GM23248 (cell line): ENCODE measurements around the gene CUX1. TPM values are rescaled to one million over a fixed set of nuclear protein-coding genes. Genes with fewer than 3 reads are reported as not detected.
"Not testable (repeated sequence)": the region's sequence is repeated elsewhere in the genome, so short reads cannot be mapped to it uniquely, and the experiment has no call there.

Experiments
- DNase-seq: peaks from one replicate; pipeline ENCODE4 v3.0.0-alpha.2; 2015
- H2AFZ ChIP-seq: fragments of 200-600 bp; sonication (generic); 2 replicates; pipeline ENCODE4 v1.6.1; 2016; ENCODE audit warnings: antibody characterized with exemption
- H3F3A ChIP-seq: fragments of 200-600 bp; sonication (generic); 2 replicates; pipeline ENCODE4 v1.6.1; 2016; ENCODE audit warnings: mild to moderate bottlenecking, antibody characterized with exemption, mixed run types; ENCODE audit not compliant: insufficient read depth
- H3K27ac ChIP-seq: fragments of 200-600 bp; sonication (generic); 2 replicates; pipeline ENCODE4 v1.5.1; 2016; ENCODE audit warnings: mild to moderate bottlenecking
- H3K27me3 ChIP-seq: fragments of 200-600 bp; sonication (generic); replicated peaks from 2 replicates; pipeline ENCODE4 v1.6.1; 2016; ENCODE audit warnings: mild to moderate bottlenecking; ENCODE audit not compliant: insufficient read depth
- H3K36me3 ChIP-seq: fragments of 200-600 bp; sonication (generic); 2 replicates; pipeline ENCODE4 v1.6.1; 2016; ENCODE audit warnings: low read depth, mild to moderate bottlenecking
- H3K4me1 ChIP-seq: fragments of 200-600 bp; sonication (generic); 2 replicates; pipeline ENCODE4 v1.6.1; 2016; ENCODE audit warnings: mild to moderate bottlenecking; ENCODE audit not compliant: insufficient read depth
- H3K4me2 ChIP-seq: fragments of 200-600 bp; sonication (generic); one replicate; pipeline ENCODE4 v1.6.1; 2016; ENCODE audit warnings: mild to moderate bottlenecking; ENCODE audit not compliant: unreplicated experiment
- H3K4me3 ChIP-seq: fragments of 200-600 bp; sonication (generic); 2 replicates; pipeline ENCODE4 v1.5.1; 2016; ENCODE audit warnings: mild to moderate bottlenecking
- H3K79me2 ChIP-seq: fragments of 200-600 bp; sonication (generic); 2 replicates; pipeline ENCODE4 v1.6.1; 2016; ENCODE audit warnings: mild to moderate bottlenecking; ENCODE audit not compliant: insufficient read depth
- H3K9ac ChIP-seq: fragments of 200-600 bp; sonication (generic); 2 replicates; pipeline ENCODE4 v1.6.1; 2016; ENCODE audit warnings: mild to moderate bottlenecking
- H3K9me2 ChIP-seq: fragments of 200-600 bp; sonication (generic); 2 replicates; pipeline ENCODE4 v1.6.1; 2016; ENCODE audit warnings: mixed run types, mild to moderate bottlenecking, moderate library complexity; ENCODE audit not compliant: insufficient read depth
- H3K9me3 ChIP-seq: fragments of 200-600 bp; sonication (generic); one replicate; pipeline ENCODE4 v1.6.1; 2017; ENCODE audit warnings: low read depth
- H4K20me1 ChIP-seq: fragments of 200-600 bp; sonication (generic); 2 replicates; pipeline ENCODE4 v1.6.0; 2016; ENCODE audit not compliant: insufficient read depth
- EZH2 ChIP-seq: fragments of 200-600 bp; sonication (generic); IDR thresholded peaks from 2 replicates; pipeline ENCODE4 v1.6.1; 2018; ENCODE audit warnings: antibody characterized with exemption, mild to moderate bottlenecking; ENCODE audit not compliant: insufficient read depth, poor library complexity, severe bottlenecking
- EZH2phosphoT487 ChIP-seq: fragments of 200-600 bp; sonication (generic); IDR thresholded peaks from 2 replicates; pipeline ENCODE4 v1.6.1; 2018; ENCODE audit warnings: antibody characterized with exemption, moderate library complexity, mild to moderate bottlenecking, low read depth; ENCODE audit not compliant: insufficient read depth
- WGBS, 2 experiments: methylation state at CpG; one replicate each; pipeline ENCODE4 v1.1.6; 2015 to 2017; ENCODE audit warnings: low lambda C conversion rate in 2 of 2, low coverage in 1 of 2; ENCODE audit errors: missing lambda C conversion rate in 2 of 2; 5-methylcytosine and 5-hydroxymethylcytosine counted together
- in situ Hi-C: fragments of 300-500 bp; cut with MboI; formaldehyde crosslinking; loops from 2 replicates; pipeline ENCODE4 v1.15.0; 2020
- polyA plus RNA-seq: library from polyadenylated mRNA; unstranded; fragments of >200 nt; fragmentation: Nextera tagmentation; extraction: Ambion mirVana; gene quantifications from 2 replicates; pipeline ENCODE4 v1.2.1, GENCODE V29; 2016
- total RNA-seq: library from RNA; depleted of rRNA; stranded (reverse); fragments of >200 nt; shearing (Covaris generic); gene quantifications from 2 replicates; pipeline ENCODE4 v1.2.3, GENCODE V29; 2014

Gene CUX1
- total and polyA plus RNA-seq, 2 experiments from 2014 or later: 30.2 to 34.9 TPM

DNA sequence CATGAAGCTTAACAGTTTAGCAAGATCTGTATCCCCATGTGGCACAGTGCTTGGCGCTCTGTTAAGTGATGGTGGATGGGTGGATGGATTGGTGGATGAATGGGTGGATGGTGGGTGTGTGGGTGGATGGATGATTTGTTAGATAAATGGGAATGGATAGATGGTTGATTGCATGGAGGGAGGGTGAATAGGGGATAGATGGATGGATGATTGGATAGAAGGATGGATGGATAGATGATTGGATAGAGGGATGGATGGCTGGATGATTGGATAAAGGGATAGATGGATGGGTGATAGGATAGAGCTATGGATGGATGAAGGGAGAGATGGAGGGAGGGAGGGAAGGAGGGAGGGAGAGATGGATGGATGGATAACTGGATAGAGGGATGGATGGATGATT is 229.7 kb downstream of the CUX1 start:
- H3K9me2 ChIP-seq: no peaks in the 10 kb centered on the region
- H2AFZ ChIP-seq: no peak overlapping the region
- no peak overlapping the region for H3K4me3 ChIP-seq
- TF ChIP-seq EZH2phosphoT487 (no peak), EZH2 (no peak)
- H3K9ac ChIP-seq: no peak overlapping the region
- WGBS, 2 experiments: 97 to 100% methylated on average over 1 of the region's 1 CpG
- H3K27me3 ChIP-seq: no peaks in the 10 kb centered on the region
- H3K4me2 ChIP-seq: no peak overlapping the region
- H3K36me3 ChIP-seq: no peaks in the 10 kb centered on the region
- H3K4me1 ChIP-seq: peaks cover 19% of the 10 kb centered on the region
- in situ Hi-C loops: no loop called here
- 0 out of 2 replicates have a peak, but pooled peaks cover 4% of the 10 kb centered on the region for H4K20me1 ChIP-seq
- no peak for DNase-seq
- peaks cover 15% of the 10 kb centered on the region for H3F3A ChIP-seq
- no peak overlapping the region for H3K27ac ChIP-seq
- H3K79me2 ChIP-seq: no peaks in the 10 kb centered on the region
- H3K9me3 ChIP-seq: no peaks in the 10 kb centered on the region

DNA sequence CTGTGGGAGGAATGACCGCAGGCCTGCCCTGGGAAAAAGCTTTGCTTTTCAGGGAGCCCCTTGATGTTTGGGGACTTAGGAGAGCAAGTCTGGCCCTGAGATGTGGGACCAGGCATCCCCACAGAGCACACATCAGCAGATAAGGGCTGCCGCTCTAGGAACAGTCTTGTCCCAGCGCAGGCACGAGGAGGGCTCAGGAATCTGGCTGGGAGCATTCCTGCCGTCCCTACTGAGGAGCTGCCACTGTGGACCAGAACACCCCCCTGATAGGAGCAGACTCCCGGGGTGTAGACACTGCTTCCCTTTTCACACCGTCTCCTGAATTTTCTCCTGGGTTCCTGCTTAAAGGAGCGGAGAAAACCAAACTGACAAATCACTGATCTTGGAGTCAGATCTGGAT is 232.3 kb downstream of the CUX1 start:
- H3K4me1 ChIP-seq: peaks cover 10% of the 10 kb centered on the region
- no peaks in the 10 kb centered on the region for H3K36me3 ChIP-seq
- no peak overlapping the region for H3K4me2 ChIP-seq
- no peaks in the 10 kb centered on the region for H3K9me2 ChIP-seq
- peaks cover 12% of the 10 kb centered on the region for H3F3A ChIP-seq
- H3K9ac ChIP-seq: no peak overlapping the region
- in situ Hi-C loops: no loop called here
- no peaks in the 10 kb centered on the region for H3K9me3 ChIP-seq
- 0 out of 2 replicates have a peak, but pooled peaks cover 4% of the 10 kb centered on the region for H4K20me1 ChIP-seq
- no peaks in the 10 kb centered on the region for H3K79me2 ChIP-seq
- DNase-seq: no peak
- 99 to 100% methylated on average over 8 of the region's 8 CpGs for WGBS, 2 experiments
- H2AFZ ChIP-seq: no peak overlapping the region
- H3K27ac ChIP-seq: no peak overlapping the region
- no peaks in the 10 kb centered on the region for H3K27me3 ChIP-seq
- H3K4me3 ChIP-seq: no peak overlapping the region
- TF ChIP-seq EZH2: no peak

DNA sequence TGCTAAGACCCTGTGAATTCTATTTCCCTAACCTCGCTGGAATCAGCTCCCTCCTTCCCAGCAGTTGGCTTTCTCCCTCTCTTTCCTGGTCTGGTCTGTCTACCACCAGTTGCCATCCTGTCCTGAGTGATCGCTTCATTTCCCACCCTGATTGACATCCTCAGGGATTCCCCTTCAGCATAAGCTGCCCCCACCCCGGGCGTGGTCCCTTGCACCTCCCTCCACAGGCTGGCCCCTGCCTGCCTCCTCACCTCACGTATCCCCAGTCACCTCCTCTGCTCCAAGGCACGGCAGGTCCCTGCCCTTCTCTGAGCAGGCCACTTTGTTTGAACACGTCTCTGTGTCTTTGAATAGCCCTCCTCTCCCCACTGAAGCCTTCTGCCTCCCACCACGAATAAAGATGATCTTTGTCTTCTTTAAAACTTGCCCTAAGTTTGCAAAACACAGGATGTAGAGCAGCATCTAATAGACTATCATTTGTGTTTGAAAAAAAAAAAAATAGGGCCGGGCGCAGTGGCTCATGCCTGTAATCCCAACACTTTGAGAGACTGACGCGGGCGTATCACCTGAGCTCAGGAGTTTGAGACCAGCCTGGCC is 233.5 kb downstream of the CUX1 start:
- in situ Hi-C loops: no loop called here
- no peak overlapping the region for H3K27ac ChIP-seq
- 0 out of 2 replicates have a peak, but pooled peaks cover 4% of the 10 kb centered on the region for H4K20me1 ChIP-seq

DNA sequence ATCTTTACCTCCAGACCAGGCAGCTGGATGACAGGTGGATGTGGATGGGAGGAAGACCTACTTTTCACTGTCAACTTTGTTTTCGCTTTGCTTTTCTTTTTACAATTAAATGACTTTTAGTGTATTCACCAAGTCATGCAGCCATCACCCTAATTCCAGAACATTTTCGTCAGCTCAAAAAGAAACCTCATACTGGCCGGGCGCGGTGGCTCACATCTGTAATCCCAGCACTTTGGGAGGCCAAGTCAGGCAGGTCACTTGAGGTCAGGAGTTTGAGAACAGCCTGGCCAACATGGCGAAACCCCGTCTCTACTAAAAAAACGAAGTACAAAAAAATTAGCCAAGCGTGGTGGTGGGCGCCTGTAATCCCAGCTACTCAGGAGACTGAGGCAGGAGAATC is 234.3 kb downstream of the CUX1 start:
- H3F3A ChIP-seq, H4K20me1 ChIP-seq, H3K4me1 ChIP-seq, H2AFZ ChIP-seq, H3K9me3 ChIP-seq, DNase-seq, in situ Hi-C loops, H3K4me3 ChIP-seq, H3K79me2 ChIP-seq, H3K9ac ChIP-seq, H3K36me3 ChIP-seq, H3K9me2 ChIP-seq, H3K4me2 ChIP-seq, H3K27me3 ChIP-seq, H3K27ac ChIP-seq: not testable (repeated sequence)
- 92 to 93% methylated on average over 10 of the region's 10 CpGs for WGBS, 2 experiments

More for the DNA sequence above, 233.5 kb downstream of the CUX1 start:
- no peak for DNase-seq
- no peak overlapping the region for H3K4me3 ChIP-seq
- no peak overlapping the region for H3K4me2 ChIP-seq
- no peaks in the 10 kb centered on the region for H3K79me2 ChIP-seq
- H3K4me1 ChIP-seq: peaks cover 2% of the 10 kb centered on the region
- no peak overlapping the region for H3K9ac ChIP-seq
- WGBS, 2 experiments: 90 to 96% methylated on average over 11 to 13 of the region's 13 CpGs
- H3K9me2 ChIP-seq: no peaks in the 10 kb centered on the region
- peaks cover 3% of the 10 kb centered on the region for H3F3A ChIP-seq
- no peaks in the 10 kb centered on the region for H3K27me3 ChIP-seq
- no peaks in the 10 kb centered on the region for H3K9me3 ChIP-seq
- no peak for TF ChIP-seq EZH2
- TF ChIP-seq EZH2phosphoT487: no peak
- no peak overlapping the region for H2AFZ ChIP-seq
- no peaks in the 10 kb centered on the region for H3K36me3 ChIP-seq

DNA sequence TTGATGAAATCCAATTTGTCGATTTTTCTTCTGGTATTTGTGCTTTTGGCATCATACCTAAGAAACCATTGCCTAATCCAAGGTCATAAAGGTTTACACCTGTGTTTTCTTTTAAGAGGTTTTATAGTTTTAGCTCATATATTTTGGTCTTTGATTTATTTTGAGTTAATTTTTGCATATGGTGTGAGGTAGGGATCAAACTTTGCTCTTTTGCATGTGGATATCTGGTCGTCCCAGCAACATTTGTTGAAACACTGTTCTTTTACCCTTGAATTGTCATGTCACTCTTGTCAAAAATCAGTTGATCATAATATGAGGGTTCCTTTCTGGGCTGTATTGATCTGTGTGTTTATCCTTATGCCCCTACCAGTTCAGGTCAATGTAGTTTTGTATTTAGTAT is 236.7 kb downstream of the CUX1 start:
- Histone ChIP-seq H3K4me3 (no peak overlapping the region), H3K9me3 (no peaks in the 10 kb centered on the region), H3K9me2 (no peaks in the 10 kb centered on the region), H4K20me1 (no peaks in the 10 kb centered on the region), H3K79me2 (no peaks in the 10 kb centered on the region), H3K36me3 (no peaks in the 10 kb centered on the region), H3K4me1 (no peaks in the 10 kb centered on the region), H3K27ac (no peak overlapping the region), H3K9ac (no peak overlapping the region), H3F3A (no peaks in the 10 kb centered on the region), H2AFZ (no peak overlapping the region), H3K27me3 (no peaks in the 10 kb centered on the region), H3K4me2 (no peak overlapping the region)
- in situ Hi-C loops: no loop called here
- DNase-seq: no peak
- TF ChIP-seq EZH2phosphoT487: no peak
- 83 to 95% methylated on average over 2 of the region's 2 CpGs for WGBS, 2 experiments
